Left ventricle myocardium superior (tissue), 1 donor: ENCODE measurements around the gene SLC35E1. TPM values are rescaled to one million over a fixed set of nuclear protein-coding genes. Genes with fewer than 3 reads are reported as not detected.

Experiments
- ATAC-seq: fragments of 200-7000 bp; cut with Tn5 transposase; one replicate; pipeline ENCODE4 v1.9.1; 2020; ENCODE audit warnings: mild to moderate bottlenecking, moderate library complexity
- DNase-seq: peaks from one replicate; pipeline ENCODE4 v3.0.0-alpha.2; 2020
- intact Hi-C: fragments of 100-400 bp; cut with micrococcal nuclease; formaldehyde crosslinking; loops from one replicate; pipeline ENCODE4 v1.11.0; 2022
- total RNA-seq: library from RNA; stranded (reverse); fragmentation: NEBNext Ultra II Directional; extraction: Animal tissue kit (Norgen Biotek cat#: 25700); gene quantifications from one replicate; pipeline ENCODE4 v1.2.1, GENCODE V29; 2021
- donor health status: DM: no; HTN: yes; CAD: no; lungs with severe emphysema.

The SLC35E1 gene
- total RNA-seq, 1 donor from 2014 or later: 22.9 TPM

- ATAC-seq: no peak
- intact Hi-C loops: no loop called here
- no peak for DNase-seq
These were observed 13.0 kb upstream of the SLC35E1 start for GRCh38 chr19:16585094-16585801.

- intact Hi-C loops: no loop called here
- DNase-seq: peak; percentile 87
- ATAC-seq: peak; percentile 70
These were observed 12.3 kb upstream of the SLC35E1 start for GRCh38 chr19:16584248-16585093.

DNA sequence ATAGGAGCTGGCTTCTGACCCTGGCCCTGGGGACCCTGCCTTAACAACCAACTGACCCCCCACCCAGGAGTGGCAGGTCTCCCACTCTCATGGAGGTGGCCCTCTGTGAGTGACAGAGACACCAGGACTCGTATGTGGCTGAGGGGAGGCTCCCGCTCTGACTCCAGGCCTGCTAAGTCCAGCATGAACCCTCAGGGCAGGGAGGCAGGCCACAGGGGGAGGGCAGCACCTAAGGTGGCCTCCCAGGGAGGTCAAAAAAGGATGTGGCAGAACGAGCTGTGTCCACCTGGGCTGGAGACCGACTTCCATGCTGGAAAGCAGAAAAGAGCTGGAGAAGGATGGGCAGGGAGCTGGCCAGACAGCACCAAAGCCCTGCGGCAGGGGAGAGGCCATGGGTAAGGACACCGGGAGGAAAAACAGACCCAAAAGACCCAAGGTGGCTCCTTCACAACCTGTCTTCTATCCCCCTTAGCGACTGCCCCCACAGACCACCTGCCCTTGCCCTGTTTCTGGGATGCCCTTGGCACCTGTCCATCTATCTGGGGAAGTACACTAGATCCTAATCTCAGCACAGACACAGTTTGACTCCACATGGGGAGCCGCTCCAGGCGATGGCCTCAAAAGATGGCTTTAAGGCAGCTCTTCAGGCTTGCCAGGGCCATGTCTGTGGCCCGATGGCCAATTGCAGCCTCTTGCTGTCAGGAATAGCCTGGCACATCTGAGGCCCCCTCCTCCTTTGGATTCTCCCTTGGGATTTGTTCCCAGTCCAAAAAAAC is 10.5 kb upstream of the SLC35E1 start:
- intact Hi-C loops: no loop called here
- ATAC-seq: no peak
- no peak for DNase-seq

GRCh38 chr19:16581971-16582343 is 9.7 kb upstream of the SLC35E1 start:
- no peak for ATAC-seq
- intact Hi-C loops: no loop called here
- DNase-seq: no peak

DNA sequence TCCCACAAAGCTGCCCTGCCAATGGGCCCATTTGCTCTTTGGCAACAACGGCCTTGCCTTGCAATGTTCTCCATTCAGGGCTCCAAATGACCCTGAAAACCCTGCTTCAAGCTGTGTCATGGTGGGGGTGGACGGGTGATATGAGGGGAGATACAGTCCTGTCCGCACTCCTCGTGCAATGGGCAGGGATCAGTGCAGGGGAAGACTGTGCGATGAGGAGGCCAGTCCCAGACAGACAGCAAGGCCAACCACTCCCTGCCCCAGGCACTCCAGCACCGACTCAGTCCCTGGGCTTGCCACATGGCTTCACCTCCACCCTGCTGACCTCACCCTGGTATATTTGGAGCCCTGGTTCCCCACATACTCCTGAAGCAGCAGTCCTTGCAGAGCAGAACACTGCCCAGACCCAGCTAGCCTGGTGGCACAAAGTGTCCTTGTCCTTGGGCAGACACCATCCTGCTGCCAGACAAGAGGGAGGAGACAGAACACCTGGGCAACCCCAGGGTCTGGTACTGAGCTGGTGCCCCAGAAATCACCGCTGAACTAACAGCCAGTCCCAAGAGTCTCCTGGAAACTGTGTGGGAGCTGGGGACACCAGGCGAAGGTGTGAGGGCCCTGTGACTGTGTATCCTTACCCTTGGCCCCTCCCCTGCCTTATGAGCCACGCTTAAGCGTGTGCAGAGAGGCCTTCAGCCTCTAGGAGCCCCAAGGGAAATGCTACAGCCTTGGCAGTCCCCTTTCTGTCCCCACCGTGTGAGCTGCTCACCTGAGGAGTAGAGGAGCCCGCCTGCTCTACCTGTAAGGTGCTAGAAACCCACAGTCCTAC is 9.1 kb upstream of the SLC35E1 start:
- peak; percentile 80 for ATAC-seq
- intact Hi-C loops: no loop called here

GRCh38 chr19:16579381-16579780 is 7.2 kb upstream of the SLC35E1 start:
- intact Hi-C loops: no loop called here
- ATAC-seq (no peak), DNase-seq (no peak)

More for the DNA sequence above, 9.1 kb upstream of the SLC35E1 start:
- peak; percentile 56 for DNase-seq

- ATAC-seq (no peak), DNase-seq (no peak)
- intact Hi-C loops: no loop called here
These were observed 5.3 kb upstream of the SLC35E1 start for GRCh38 chr19:16577531-16577985.

GRCh38 chr19:16576690-16577530 is 4.7 kb upstream of the SLC35E1 start:
- DNase-seq: no peak
- no peak for ATAC-seq
- intact Hi-C loops: no loop called here

GRCh38 chr19:16575861-16576689 is 3.9 kb upstream of the SLC35E1 start:
- no peak for ATAC-seq
- DNase-seq: no peak
- intact Hi-C loops: no loop called here

DNA sequence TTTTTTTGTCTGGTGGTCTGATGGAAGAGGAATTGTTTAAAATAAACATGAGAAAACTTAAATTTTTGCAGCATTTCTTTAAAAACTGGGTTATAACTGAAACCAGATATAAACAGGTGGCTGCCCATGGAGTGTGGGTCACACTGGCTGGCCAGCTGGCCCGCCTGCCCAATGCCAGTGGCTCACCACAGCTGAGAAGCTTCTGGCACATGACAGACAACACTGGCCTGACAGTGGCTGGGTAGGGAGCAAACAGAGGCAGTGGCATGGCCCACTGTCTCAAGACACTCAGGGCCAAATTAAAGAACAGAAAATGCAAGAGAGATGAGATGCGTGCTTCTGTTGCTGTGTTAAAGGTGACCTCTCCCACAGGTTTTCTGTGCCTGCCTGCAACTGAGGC is 3.1 kb upstream of the SLC35E1 start:
- ATAC-seq (no peak), DNase-seq (no peak)
- intact Hi-C loops: no loop called here

DNA sequence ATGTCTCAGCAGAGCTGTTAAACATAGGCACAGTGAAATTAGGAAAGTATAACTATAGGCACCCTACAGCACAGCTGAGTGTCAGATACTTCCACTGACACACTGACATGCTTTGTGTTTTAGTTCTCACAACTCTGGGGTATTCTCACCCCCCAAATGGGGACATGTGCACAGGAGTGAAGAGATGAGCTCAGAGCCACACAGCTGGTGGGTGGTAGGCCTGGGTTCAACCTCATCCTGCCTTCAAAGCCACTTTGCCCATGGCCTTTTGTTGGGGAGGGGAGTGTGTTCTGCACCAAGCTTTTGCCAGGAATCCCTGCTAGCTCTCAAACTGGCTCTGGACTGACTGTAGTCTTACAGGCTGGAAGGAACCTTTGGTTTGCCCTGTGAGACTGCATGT is 1.7 kb upstream of the SLC35E1 start:
- intact Hi-C loops: no loop called here
- ATAC-seq (no peak), DNase-seq (no peak)

DNA sequence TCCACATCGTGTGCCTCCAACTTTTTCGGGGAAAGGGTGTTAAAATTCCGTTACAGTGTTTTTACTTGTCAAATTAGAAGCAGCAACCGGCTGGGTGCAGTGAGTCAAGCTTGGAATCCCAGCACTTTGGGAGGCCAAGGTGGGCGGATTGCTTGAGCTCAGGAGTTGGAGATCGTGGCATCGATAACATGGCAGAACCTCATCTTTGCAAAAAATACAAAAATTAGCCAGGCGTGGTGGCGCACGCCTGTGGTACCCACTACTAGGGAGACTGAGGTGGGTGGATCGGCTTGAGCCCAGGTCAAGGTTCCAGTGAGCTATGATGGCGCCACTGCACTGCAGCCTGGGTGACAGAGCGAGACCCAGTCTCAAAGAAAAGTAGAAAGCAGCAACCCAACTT is 1.1 kb upstream of the SLC35E1 start:
- intact Hi-C loops: no loop called here
- no peak for DNase-seq

GRCh38 chr19:16571822-16572331 is 338 bp downstream of the SLC35E1 start:
- ATAC-seq (no peak), DNase-seq (no peak)
- intact Hi-C loops: no loop called here

More for the DNA sequence above, 1.1 kb upstream of the SLC35E1 start:
- ATAC-seq: no peak

GRCh38 chr19:16571283-16571682 is 932 bp downstream of the SLC35E1 start:
- ATAC-seq (no peak), DNase-seq (no peak)
- intact Hi-C loops: no loop called here

- ATAC-seq (no peak), DNase-seq (no peak)
- intact Hi-C loops: no loop called here
These were observed 2.5 kb downstream of the SLC35E1 start for GRCh38 chr19:16569609-16570320.

- ATAC-seq (no peak), DNase-seq (no peak)
- intact Hi-C loops: no loop called here
These were observed 5.5 kb downstream of the SLC35E1 start for GRCh38 chr19:16566702-16567101.
